Uterus (tissue), 4 donors: Measurements from ENCODE around the gene MTMR10. TPM values are rescaled to one million over a fixed set of nuclear protein-coding genes. Genes with fewer than 3 reads are reported as not detected.

Experiments used
- DNase-seq, 2 donors: peaks; one replicate each; pipeline ENCODE4 v3.0.0-alpha.2; 2019 to 2020
- H3K27ac ChIP-seq, 2 donors: fragments of 200-600 bp; sonication (generic); 1 replicate in 1 of 2; 2 replicates in 1 of 2; pipeline ENCODE4 v1.5.1; 2016 to 2018
- H3K27me3 ChIP-seq, 2 donors: fragments of 200-600 bp; sonication (generic); one replicate each; pipeline ENCODE4 v1.5.1; 2018 to 2019; ENCODE audit warnings: control low read depth in 1 of 2
- H3K36me3 ChIP-seq, 2 donors: fragments of 200-600 bp; sonication (generic); one replicate each; pipeline ENCODE4 v1.5.1; 2019; ENCODE audit warnings: control low read depth in 1 of 2
- H3K4me1 ChIP-seq, 2 donors: fragments of 200-600 bp; sonication (generic); one replicate each; pipeline ENCODE4 v1.5.1; 2018 to 2019; ENCODE audit warnings: control low read depth in 1 of 2
- H3K4me3 ChIP-seq, 2 donors: fragments of 200-600 bp; sonication (generic); 1 replicate in 1 of 2; 2 replicates in 1 of 2; pipeline ENCODE4 v1.5.1; 2018 to 2019; ENCODE audit warnings: mild to moderate bottlenecking in 1 of 2
- H3K9me3 ChIP-seq, 2 donors: fragments of 200-600 bp; sonication (generic); one replicate each; pipeline ENCODE4 v1.5.1; 2019; ENCODE audit warnings: control low read depth in 1 of 2
- CTCF ChIP-seq, 4 experiments: fragments of 200-600 bp in 2 of 4; fragments of 450-650 bp in 2 of 4; sonication (generic) in 2 of 4; IDR thresholded peaks; one replicate each; pipeline ENCODE4 v1.5.1; 2016 to 2019; ENCODE audit warnings: antibody characterized with exemption in 4 of 4, mild to moderate bottlenecking in 2 of 4, moderate library complexity in 1 of 4
- POLR2A ChIP-seq, 2 donors: fragments of 450-650 bp; IDR thresholded peaks; one replicate each; pipeline ENCODE4 v1.6.1; 2016; ENCODE audit warnings: antibody characterized with exemption in 2 of 2, mild to moderate bottlenecking in 1 of 2, moderate library complexity in 1 of 2
- intact Hi-C: fragments of 100-400 bp; cut with DNase I; formaldehyde crosslinking; loops from one replicate; pipeline ENCODE4 v1.15.1; 2023; ENCODE audit warnings: low total_unique reads
- total RNA-seq, 4 donors: library from RNA; depleted of rRNA in 3 of 4; stranded (reverse); fragments of >200 nt in 3 of 4; gene quantifications; one replicate each; pipeline versions ENCODE4 v1.1.0 to v1.2.4, GENCODE V29; 2014 to 2023
- donor health status: DM: yes; HTN: yes; CAD: no.

The MTMR10 gene
- total RNA-seq, 4 donors from 2014 or later, result 11.8 to 34.2 (median 19.1) TPM

- no peaks in the 10 kb centered on the region for H3K4me1 ChIP-seq
- H3K9me3 ChIP-seq, result peaks cover 0 to 4% of the 10 kb centered on the region in 2 donors
- H3K4me3 ChIP-seq, result no peak overlapping the region
- DNase-seq, result no peak
- intact Hi-C loops, result no loop called here
- H3K27me3 ChIP-seq, result no peaks in the 10 kb centered on the region
- no peak overlapping the region for H3K27ac ChIP-seq
- H3K36me3 ChIP-seq, result peaks cover 0 to 2% of the 10 kb centered on the region in 2 donors
- no peak for TF ChIP-seq POLR2A (IDR thresholded peaks at IDR 0.05)
- TF ChIP-seq CTCF (IDR thresholded peaks at IDR 0.05), result no peak
Measured at GRCh38 chr15:30953731-30954378, 37.6 kb downstream of the MTMR10 start.

GRCh38 chr15:30953183-30953582 is 38.2 kb downstream of the MTMR10 start:
- intact Hi-C loops, result no loop called here
- no peak overlapping the region for H3K4me3 ChIP-seq
- no peak for DNase-seq
- H3K36me3 ChIP-seq, result peaks cover 0 to 2% of the 10 kb centered on the region in 2 donors
- H3K4me1 ChIP-seq, result no peaks in the 10 kb centered on the region
- no peak overlapping the region for H3K27ac ChIP-seq
- H3K27me3 ChIP-seq, result no peaks in the 10 kb centered on the region
- TF ChIP-seq CTCF (IDR thresholded peaks at IDR 0.05) (no peak), POLR2A (IDR thresholded peaks at IDR 0.05) (no peak)
- peaks cover 0 to 4% of the 10 kb centered on the region in 2 donors for H3K9me3 ChIP-seq

- no peak for TF ChIP-seq CTCF (IDR thresholded peaks at IDR 0.05)
- H3K27ac ChIP-seq, result no peak overlapping the region
- no peaks in the 10 kb centered on the region for H3K4me1 ChIP-seq
- no peaks in the 10 kb centered on the region for H3K27me3 ChIP-seq
- intact Hi-C loops, result no loop called here
- H3K9me3 ChIP-seq, result no peaks in the 10 kb centered on the region
- H3K36me3 ChIP-seq, result no peaks in the 10 kb centered on the region
- DNase-seq, result no peak
- H3K4me3 ChIP-seq, result no peak overlapping the region
Measured at GRCh38 chr15:30943654-30944335, 47.6 kb downstream of the MTMR10 start.

GRCh38 chr15:30941520-30941919 is 49.9 kb downstream of the MTMR10 start:
- Histone ChIP-seq H3K4me1 (no peaks in the 10 kb centered on the region), H3K27me3 (no peaks in the 10 kb centered on the region), H3K27ac (no peak overlapping the region), H3K9me3 (no peaks in the 10 kb centered on the region), H3K36me3 (no peaks in the 10 kb centered on the region), H3K4me3 (no peak overlapping the region)
- DNase-seq, result no peak
- no peak for TF ChIP-seq CTCF (IDR thresholded peaks at IDR 0.05)
- no peak for TF ChIP-seq POLR2A (IDR thresholded peaks at IDR 0.05)
- intact Hi-C loops, result no loop called here

GRCh38 chr15:30940359-30940758 is 51.1 kb downstream of the MTMR10 start:
- Histone ChIP-seq H3K4me1 (no peaks in the 10 kb centered on the region), H3K27ac (no peak overlapping the region), H3K9me3 (no peaks in the 10 kb centered on the region), H3K27me3 (no peaks in the 10 kb centered on the region), H3K36me3 (no peaks in the 10 kb centered on the region), H3K4me3 (no peak overlapping the region)
- no peak for DNase-seq
- intact Hi-C loops, result no loop called here
- TF ChIP-seq CTCF (IDR thresholded peaks at IDR 0.05) (no peak), POLR2A (IDR thresholded peaks at IDR 0.05) (no peak)
